Medulla oblongata (tissue), 1 donor: ENCODE results near the gene CIDEC.
"Not testable (repeated sequence)": the region's sequence is repeated elsewhere in the genome, so short reads cannot be mapped to it uniquely, and the experiment has no call there.

Source experiments
- DNase-seq: peaks from one replicate; pipeline ENCODE4 v3.0.0-alpha.2; 2015; ENCODE audit errors: extremely low spot score

The CIDEC gene

DNA sequence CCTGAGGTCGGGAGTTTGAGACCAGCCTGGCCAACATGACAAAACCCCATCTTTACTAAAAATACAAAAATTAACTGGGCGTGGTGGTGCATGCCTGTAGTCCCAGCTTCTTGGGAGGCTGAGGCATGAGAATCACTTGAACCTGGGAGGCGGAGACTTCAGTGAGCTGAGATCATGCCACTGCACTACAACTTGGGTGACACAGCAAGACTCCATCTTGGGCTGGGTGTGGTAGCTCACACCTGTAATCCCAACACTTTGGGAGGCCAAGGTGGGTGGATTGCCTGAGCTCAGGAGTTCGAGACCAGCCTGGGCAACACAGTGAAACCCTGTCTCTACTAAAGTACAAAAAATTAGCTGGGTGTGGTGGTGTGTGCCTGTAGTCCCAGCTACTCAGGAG, 3.8 kb downstream of the CIDEC start:
- DNase-seq = not testable (repeated sequence)

DNA sequence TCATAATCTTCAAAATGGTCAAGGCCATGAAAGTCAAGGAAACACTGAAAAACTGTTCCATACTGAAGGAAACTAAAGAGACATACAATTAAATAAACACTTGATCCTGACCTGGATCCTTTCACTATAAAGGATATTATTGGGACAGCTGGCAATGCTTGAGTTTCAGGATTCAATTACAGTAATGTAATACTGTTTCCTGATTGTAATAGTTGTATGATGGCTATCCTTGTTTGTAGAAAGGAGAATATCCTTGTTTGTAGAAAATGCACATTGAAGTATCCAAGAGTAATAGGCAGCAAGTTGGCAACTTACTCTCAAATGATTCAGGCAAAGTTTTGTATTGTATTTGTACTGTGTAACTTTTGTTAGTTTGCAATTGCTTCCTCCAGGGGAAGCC, 4.6 kb downstream of the CIDEC start:
- DNase-seq = no peak

DNA sequence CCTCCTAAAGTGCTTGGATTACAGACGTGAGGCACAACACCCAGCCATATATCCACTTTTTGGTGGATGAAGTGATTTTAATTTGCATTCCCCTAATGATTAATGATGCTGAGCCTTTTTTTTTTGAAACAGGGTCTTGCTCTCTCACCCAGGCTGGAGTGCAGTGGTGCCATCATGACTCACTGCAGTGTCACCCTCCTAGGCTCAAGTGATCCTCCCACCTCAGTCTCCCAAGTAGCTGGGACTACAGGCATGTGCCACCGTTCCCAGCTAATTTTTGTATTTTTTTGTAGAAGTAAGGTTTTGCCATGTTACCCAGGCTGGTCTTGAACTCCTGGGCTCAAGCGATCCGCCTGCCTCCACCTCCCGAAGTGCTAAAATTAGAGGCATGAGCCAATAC, 8.0 kb downstream of the CIDEC start:
- not testable (repeated sequence) for DNase-seq

DNA sequence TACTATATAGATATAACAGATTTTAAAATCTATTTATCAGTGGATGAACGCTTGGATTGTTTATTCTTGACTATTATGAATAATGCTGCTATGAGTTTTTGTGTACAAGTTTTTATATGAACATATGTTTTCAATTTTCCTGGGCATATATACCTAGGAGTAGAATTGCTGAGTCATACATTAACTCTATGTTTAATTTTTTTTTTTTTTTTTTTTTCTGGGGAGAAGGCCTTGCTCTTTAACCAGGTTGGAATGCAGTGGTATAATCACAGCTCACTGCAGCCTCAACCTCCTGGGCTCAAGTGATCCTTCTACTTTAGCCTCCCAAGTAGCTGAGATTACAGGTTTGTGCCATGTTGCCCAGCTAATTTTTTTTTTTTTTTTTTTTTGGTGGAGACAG, 9.1 kb downstream of the CIDEC start:
- DNase-seq = no peak

DNA sequence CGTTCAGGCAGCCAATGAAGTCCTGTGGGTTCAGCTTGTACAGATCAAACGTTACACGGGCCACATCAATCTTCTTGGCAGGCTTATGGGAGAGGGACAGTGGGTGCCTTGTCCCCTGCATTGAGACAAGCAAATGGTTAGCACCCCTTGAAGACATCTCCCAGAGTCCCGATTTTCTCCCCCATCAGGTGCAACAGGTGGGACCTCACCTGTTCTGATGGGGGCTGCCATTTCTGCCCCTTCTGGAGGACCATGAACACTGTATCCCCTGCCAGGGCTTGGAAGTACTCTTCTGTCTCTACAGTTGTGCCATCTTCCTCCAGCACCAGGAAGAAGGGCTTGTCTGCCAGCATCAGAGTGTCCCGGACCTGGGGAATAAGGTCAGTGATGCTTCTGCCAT, 10.1 kb downstream of the CIDEC start:
- DNase-seq = no peak

DNA sequence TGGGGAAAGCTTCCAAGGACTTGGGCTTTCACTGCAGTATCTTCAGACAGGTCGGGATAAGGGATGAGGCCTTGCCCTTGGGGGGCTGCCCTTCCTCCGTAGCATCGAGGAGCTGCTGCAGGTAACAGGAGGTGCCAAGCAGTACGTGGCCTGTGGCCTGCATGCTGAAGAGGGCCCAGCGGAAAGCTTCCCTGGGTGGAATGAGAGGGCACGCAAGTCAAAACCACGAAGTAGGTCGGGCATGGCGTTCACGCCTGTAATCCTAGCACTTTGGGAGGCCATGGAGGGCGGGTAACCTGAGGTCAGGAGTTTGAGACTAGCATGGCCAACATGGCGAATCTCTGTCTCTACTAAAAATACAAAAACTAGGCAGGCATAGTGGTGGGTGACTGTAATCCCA, 12.9 kb downstream of the CIDEC start:
- no peak for DNase-seq

DNA sequence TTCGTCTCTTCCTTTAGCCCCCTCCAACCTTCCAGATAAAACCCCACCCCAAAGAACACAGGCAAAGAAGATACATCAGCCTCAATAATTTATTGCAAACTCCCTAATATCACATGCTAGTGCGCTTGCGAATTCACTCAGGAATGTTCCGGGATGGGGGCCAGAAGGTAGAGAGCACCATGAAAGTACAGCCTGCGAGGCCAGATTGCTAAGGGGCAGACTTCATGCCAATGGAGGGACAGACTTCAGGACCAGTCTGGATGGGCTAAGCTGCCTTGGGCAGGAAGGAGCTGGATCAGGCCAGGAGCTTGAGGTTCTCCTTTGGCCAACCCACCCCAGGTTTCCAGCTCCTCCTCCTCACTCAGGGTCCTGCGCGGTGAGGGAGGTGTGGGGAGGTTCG, 13.4 kb downstream of the CIDEC start:
- DNase-seq = no peak

DNA sequence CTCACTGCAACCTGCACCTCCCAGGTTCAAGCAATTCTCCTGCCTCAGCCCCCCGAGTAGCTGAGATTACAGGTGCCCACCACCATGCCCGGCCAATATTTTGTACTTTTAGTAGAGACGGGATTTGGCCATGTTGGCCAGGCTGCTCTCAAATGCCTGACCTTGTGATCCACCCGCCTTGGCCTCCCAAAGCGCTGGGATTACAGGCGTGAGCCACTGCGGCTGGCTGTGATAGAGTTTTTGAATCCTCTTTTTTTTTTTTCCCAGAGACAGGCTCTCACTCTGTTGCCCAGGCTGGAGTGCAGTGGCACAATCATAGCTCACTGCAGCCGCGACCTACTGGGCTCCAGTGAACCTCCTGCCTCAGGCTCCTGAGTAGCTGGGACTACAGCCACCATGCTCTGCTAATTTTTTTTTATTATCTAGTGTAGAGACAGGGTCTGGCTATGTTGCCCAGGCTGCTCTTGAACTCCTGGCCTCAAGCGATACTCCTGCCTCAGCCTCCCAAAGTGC, 14.9 kb downstream of the CIDEC start:
- DNase-seq = not testable (repeated sequence)

DNA sequence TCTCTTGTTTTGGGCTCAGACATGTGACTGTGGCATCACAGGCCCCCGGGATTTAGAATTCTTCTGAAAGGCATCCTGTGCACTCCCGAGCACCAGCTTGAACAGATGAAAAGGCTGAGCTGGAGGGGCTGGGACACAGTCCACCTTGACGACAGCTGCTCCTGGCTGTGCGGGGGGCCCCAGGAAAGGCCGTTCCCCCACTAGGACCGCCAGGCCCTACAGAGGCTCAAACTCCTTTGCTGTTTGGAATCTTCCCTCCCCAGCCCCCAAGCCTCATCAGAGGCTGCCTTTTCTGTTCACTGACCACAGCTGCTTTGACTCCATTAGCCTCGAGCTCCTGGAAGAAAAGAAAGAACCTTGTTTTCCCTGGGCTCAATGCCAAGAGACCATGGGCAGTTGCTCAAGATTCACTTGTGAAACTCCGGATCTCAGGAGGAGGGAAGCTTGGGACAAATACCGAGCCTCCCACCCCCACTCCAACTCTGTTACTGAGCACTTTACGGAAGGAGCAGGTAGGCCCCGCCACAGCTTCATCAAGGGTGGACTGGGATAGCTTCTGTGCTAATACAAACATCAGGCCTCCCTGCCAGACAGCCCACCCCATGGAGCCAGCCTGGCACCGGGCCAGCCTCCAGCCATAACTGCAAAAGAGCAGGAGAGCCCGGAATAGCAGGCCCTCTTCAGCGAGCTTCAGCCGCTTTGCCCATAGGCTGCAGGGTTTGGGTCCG, 15.7 kb downstream of the CIDEC start:
- DNase-seq = peak; percentile 88

DNA sequence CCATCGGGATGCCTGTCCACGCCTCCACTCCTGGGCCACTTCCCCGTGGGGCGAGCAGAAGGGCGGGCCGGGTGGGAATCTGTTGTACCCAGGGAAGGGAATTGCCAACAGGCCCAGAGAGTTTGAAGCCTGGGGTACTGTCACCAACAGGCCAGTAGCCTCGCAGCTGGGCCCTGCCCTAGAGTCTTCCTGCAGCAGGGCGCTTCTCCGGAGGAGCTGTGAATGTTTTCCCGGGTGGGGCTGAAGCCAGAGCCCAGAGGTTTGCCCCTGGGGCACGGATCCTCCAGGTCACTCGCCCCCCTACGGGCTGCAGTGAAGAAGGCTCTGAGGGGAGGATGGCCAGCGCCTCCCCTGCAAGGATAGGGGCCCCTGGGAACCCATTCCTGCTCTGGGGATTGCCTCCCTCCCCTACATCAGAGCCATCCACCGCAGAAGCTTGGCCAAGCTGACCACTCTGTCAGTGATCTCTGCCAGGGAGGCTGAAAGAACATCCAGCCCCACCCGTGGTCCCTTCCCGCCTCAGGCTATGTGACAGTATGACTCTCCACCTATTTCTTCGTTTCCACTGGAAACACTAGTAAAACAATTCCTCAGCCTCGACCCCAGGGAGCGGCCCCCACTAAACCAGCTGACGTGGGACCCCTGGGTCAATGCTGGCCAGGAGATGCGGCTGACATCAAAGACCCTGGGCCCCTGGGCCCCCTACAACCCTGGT, 16.8 kb downstream of the CIDEC start:
- no peak for DNase-seq

DNA sequence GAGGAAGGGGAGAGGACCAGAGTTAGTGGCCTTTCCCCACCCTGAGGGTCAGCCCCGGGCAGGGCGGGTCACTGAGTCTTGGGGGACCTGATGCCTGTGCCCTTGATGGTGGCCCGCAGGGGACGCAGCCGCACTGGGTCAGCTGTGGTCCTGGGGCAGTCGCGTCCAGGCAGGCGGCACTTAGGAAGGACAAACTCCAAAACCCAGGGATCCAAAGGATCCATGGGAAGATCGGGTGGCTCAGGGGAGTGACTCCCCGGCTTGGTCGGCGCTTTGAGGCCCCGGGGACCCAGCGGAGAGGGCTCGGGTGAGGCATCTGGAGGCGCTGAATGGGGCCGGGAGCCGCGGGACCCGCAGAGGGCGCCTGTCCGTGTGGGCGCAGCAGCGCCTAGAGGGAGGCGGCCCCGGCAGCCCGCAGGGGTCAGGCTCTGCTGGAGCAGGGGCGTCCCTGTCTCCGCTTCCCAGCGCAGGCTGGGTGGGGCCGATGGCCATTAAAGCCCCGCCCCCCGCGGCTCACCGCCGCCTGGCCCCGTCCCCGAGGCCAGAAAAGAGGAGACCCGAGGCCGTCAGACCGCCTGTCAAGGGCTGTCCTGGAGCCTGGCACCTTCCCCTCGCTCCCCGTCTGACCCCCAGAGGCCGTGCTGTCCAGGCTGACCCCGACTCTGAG, 17.5 kb downstream of the CIDEC start:
- no peak for DNase-seq

DNA sequence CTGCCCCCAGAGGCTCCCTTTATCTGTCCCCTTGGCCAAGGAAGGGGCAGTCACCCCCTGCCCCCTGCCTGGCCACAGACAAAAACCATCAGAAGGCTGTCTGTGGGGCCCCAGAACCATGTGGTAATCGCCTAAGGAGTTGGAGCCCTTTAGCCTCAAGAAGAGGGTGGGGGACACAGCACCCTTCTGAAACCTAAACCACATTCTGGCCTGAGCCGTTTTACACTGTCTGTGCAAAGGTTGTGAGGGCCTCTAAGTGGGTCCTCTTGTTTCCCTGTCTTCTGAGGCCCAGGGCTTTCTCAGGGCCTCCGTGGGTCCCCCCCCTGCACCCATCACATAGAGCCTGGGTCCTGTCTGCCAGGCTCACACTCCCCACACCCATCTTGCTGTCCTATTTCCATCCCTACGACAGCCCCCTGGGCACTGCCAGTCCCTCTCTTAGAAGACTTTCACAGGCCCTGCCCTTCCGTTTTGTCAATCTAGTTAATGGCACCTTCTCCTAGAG, 18.4 kb downstream of the CIDEC start:
- no peak for DNase-seq

DNA sequence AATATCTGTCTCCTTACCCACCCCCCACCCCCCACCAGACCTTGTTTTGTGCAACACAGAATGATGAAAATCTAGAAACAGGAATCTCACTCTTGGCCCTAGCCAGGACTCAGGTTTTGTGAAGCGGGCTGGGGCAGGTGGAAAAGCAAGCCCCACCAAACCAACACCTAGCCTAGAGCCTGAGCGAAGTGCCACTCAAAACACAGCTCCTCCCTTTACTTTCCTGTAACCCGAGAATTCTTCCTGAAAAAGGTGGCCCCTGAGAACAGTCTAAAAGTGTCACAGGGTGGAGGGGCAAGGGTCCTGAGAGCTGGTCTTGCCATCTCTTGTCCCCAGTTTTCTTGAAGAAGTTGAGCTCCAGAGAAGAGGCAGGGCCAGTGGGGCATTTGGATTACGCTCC, 18.9 kb downstream of the CIDEC start:
- DNase-seq = no peak

DNA sequence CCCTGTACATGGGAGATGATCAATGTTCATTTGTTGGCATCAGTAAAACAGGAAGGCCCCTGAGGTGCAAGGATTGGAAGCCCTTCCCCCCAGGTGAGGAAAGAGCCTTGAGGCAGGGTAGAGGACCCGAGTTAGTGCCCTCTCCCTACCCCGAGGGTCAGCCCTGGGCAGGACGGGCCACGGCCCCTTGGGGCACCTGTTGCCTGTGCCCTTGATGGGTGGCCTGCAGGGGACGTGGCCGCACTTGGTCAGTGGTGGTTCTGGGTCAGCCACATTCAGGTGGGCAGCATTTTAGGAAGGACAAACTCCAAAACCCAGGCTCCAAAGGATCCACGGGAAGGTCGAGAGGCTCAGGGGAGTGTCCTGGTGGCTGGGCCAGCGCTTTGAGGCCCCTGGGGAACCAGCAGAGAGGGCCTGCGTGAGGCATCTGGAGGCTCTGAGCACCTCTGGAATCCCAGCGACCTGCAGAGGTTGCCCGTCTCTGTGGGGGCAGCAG, 20.5 kb downstream of the CIDEC start:
- no peak for DNase-seq

DNA sequence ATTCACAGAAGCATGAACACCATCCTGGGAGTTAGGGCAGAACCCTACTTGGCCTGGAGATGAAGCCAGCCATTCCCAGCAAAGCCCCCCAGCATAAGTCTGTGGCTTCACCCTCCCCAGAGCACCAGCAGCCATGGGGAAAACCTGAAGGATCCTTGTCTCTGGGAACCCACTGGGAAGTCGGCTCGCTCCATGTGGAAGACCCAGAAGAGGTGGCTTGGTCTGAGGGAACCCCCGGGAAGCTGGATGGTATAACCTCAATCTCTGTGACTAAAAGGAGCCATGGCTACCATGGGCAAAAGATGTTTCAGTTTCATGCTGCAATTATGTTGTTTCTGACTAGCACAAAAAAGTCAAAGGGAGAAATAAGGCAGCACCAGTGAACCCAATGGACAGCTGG, 24.5 kb downstream of the CIDEC start:
- DNase-seq = no peak

DNA sequence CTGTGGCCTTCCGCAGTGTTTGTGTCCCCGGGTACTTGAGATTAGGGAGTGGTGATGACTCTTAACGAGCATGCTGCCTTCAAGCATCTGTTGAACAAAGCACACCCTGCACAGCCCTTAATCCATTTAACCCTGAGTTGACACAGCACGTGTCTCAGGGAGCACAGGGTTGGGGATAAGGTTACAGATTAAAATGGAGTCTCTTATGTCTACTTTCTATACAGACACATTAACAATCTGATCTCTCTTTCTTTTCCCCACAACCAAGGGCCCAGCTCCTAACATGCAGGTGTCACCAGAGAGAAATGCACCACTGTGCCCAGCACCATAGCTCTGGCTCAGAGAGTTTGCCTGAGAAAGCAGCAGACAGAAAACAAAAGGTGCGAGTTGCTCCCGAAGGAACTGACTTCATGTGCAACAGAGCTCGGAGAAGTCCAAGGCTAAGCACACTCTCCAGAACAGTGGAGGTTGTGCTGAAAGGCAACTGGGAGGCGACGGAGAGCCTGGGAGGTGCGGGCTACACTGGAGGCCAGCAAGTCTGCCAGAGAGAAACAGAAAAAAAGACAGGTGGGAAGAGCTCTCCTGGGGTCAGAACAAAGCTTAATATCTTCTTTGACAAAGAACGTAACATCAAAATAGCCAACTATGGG, 25.6 kb downstream of the CIDEC start:
- not testable (repeated sequence) for DNase-seq

DNA sequence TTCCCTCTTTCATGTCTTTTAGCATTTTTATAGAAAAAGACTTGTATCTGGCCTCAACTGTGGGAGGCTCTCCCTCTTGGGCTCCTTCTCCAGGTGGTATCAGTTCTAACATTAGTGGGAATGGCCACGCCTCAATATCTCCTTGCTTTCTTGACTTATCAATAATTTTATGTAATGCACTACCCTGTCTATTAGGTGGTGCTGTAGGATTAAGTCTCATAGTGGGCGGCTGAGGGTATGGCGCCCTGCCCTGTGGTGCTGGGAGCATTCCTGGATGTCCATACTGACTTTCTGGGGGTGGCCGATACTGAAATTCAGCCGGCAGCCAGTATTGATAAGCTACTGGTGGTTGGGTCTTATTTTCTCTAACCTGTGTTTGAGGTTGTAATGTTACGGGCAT, 27.5 kb downstream of the CIDEC start:
- no peak for DNase-seq

DNA sequence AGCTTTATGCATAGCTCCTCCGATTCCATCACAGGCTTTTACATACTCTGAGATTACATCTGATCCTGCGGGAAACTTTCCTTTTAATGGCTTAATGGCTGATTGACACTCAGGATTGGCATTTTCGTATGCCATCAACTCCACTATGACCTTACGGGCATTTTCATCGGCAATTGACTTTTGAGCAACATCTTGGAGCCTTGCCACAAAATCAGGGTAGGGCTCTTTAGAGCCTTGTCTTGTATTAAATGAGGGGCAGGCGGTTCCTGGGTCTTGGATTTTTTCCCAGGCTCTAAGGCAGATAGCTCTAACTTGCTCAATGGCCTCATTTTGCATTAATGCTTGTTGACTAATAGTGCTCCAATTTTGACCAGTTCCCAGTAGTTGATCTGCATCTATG, 28.1 kb downstream of the CIDEC start:
- not testable (repeated sequence) for DNase-seq

DNA sequence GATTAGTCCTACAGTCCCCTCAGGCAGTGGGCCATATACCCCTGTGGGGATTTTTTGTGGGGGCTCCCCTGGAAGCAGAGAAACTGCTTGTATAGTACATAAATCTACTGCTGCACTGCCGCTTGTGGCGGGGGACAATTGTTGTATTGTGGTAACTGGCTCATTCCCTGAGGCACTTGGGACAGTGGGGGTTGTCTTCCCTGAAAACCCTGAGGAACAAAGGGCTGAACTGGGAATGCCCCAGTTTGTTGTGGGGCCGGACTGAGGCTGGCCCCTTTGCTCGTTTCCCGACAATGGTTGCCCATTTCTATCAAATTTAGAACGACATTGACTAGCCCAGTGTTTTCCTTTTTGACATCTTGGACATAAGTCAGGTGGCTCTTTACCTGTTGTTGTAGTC, 28.7 kb downstream of the CIDEC start:
- DNase-seq = peak; percentile 56

DNA sequence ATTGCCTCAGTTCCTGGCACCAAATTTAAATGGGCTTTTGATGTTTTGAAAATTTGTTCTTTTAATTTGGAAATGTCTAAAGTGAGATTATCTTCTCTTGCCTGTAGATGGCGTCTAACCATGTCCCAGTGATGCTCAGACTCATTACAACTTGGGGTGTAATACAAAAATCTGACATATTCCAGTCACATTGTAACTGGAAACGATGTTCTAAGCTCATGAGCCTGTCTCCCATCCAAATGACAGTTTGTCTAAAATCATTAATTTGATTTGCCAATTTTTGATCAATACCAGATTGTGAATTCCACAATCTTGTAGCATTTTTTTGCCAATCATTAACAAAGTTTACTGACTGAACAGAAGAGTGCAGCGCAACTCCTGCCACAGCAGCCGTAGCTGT, 31.2 kb downstream of the CIDEC start:
- DNase-seq = peak; percentile 38

DNA sequence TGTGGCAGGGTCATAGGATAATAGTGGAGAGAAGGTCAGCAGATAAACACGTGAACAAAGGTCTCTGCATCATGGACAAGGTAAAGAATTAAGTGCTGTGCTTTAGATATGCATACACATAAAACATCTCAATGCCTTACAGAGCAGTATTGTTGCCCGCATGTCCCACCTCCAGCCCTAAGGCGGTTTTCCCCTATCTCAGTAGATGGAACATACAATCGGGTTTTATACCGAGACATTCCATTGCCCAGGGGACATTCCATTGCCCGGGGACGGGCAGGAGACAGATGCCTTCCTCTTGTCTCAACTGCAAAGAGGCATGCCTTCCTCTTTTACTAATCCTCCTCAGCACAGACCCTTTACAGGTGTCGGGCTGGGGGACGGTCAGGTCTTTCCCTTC, 32.2 kb downstream of the CIDEC start:
- DNase-seq = not testable (repeated sequence)

DNA sequence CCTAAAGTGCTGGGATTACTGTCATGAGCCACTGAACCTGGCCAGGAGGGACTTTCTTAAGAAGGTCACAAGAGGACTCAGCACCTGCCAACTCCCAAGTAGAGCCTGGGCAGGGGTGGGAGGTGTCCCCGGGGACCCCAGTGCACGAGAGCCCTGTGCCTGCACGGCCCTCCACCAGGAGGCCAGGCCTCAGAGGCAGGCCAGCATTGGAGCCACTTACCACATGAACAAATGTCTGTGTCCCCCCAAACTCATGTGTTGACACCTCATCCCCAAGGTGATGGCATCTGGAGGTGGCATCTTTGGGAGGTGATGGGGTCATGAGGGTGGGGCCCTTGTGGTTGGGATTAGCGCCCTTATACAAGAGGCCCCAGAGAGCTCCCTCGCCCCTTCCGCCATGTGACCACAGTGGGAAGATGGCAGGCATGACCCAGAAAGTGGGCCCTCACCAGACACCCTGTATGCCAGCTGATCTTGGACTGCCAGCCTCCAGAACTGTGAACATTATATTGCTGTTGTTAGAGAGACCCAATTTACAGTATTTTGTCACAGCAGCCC, 33.0 kb downstream of the CIDEC start:
- DNase-seq = no peak
